ENCODE measurements around the gene GTF3C1.

- TF ChIP-seq CTCF (IDR thresholded peaks at IDR 0.05; ENCODE audit: low read depth, low read length, missing input control) (no peak), REST (IDR thresholded peaks at IDR 0.05) (no peak), FOXA2 (IDR thresholded peaks at IDR 0.05) (no peak), MAX (IDR thresholded peaks at IDR 0.05) (no peak), YY1 (IDR thresholded peaks at IDR 0.05) (no peak), EGR1 (IDR thresholded peaks at IDR 0.05; ENCODE audit: low read depth in 2 of 2) (no peak), TAF1 (conservative IDR thresholded peaks at IDR 0.05) (no peak), ZBTB33 (IDR thresholded peaks at IDR 0.05) (no peak), HNF4G (IDR thresholded peaks at IDR 0.05) (no peak), GABPA (IDR thresholded peaks at IDR 0.05 in 1 of 2, conservative IDR thresholded peaks at IDR 0.05 in 1 of 2) (no peak), JUND (IDR thresholded peaks at IDR 0.05) (no peak), RXRA (IDR thresholded peaks at IDR 0.05) (no peak), SP1 (IDR thresholded peaks at IDR 0.05) (no peak)
Observed at GRCh38 chr16:27591837-27592236, 42.1 kb upstream of the GTF3C1 start.

All from liver (tissue), 3 donors.